H1 (cell line): ENCODE results near the gene NAV2.

Experiments used
- BCL11A ChIP-seq, 2 experiments: IDR thresholded peaks; one replicate each; pipeline ENCODE4 v1.6.1; 2011; ENCODE audit warnings: low read depth in 2 of 2, low read length in 2 of 2, mild to moderate bottlenecking in 2 of 2
- EGR1 ChIP-seq: IDR thresholded peaks from 2 replicates; pipeline ENCODE4 v1.6.1; 2011; ENCODE audit warnings: low read depth, low read length, borderline replicate concordance
- EP300 ChIP-seq, 2 experiments: IDR thresholded peaks; 1 replicate in 1 of 2; 2 replicates in 1 of 2; pipeline ENCODE4 v1.6.1; 2011 to 2012; ENCODE audit warnings: low read depth in 2 of 2, low read length in 2 of 2, mild to moderate bottlenecking in 2 of 2, borderline replicate concordance in 1 of 2, inconsistent platforms in 1 of 2, moderate library complexity in 1 of 2
- EZH2 ChIP-seq: fragments of 200-600 bp; sonication (generic); IDR thresholded peaks from 2 replicates; pipeline ENCODE4 v1.7.1; 2012; ENCODE audit warnings: low read depth, mild to moderate bottlenecking, moderate library complexity, low read length, inconsistent platforms; ENCODE audit not compliant: severe bottlenecking
- RBBP5 ChIP-seq: IDR thresholded peaks from 2 replicates; pipeline ENCODE4 v1.7.1; 2012; ENCODE audit warnings: low read depth, mild to moderate bottlenecking, inconsistent platforms, low read length, moderate library complexity, borderline replicate concordance
- SP4 ChIP-seq: IDR thresholded peaks from 2 replicates; pipeline ENCODE4 v1.6.1; 2012; ENCODE audit warnings: low read length, inconsistent platforms
- TAF1 ChIP-seq: IDR thresholded peaks from 2 replicates; pipeline ENCODE4 v1.6.1; 2011; ENCODE audit warnings: mild to moderate bottlenecking, low read depth, low read length
- TCF12 ChIP-seq: IDR thresholded peaks from 2 replicates; pipeline ENCODE4 v1.6.1; 2011; ENCODE audit warnings: low read depth, mild to moderate bottlenecking, low read length
- TF ChIP-seq, protein P1 (sequence below): IDR thresholded peaks from 2 replicates; pipeline ENCODE4 v1.6.1; 2011; ENCODE audit warnings: low read depth, mild to moderate bottlenecking, low read length; ENCODE audit not compliant: insufficient read depth
- TF ChIP-seq, protein P2 (sequence below), 3 experiments: IDR thresholded peaks; 1 replicate in 2 of 3; 2 replicates in 1 of 3; pipeline versions ENCODE4 v1.5.1 to v1.6.1; 2011; ENCODE audit warnings: low read length in 3 of 3, mild to moderate bottlenecking in 3 of 3, inconsistent platforms in 2 of 3, low read depth in 1 of 3, moderate library complexity in 1 of 3; ENCODE audit not compliant: insufficient read depth in 1 of 3; ENCODE audit errors: control extremely low read depth in 1 of 3
- TF ChIP-seq, protein P3 (sequence below): IDR thresholded peaks from 2 replicates; pipeline ENCODE4 v1.6.1; 2012; ENCODE audit warnings: inconsistent platforms

DNA sequence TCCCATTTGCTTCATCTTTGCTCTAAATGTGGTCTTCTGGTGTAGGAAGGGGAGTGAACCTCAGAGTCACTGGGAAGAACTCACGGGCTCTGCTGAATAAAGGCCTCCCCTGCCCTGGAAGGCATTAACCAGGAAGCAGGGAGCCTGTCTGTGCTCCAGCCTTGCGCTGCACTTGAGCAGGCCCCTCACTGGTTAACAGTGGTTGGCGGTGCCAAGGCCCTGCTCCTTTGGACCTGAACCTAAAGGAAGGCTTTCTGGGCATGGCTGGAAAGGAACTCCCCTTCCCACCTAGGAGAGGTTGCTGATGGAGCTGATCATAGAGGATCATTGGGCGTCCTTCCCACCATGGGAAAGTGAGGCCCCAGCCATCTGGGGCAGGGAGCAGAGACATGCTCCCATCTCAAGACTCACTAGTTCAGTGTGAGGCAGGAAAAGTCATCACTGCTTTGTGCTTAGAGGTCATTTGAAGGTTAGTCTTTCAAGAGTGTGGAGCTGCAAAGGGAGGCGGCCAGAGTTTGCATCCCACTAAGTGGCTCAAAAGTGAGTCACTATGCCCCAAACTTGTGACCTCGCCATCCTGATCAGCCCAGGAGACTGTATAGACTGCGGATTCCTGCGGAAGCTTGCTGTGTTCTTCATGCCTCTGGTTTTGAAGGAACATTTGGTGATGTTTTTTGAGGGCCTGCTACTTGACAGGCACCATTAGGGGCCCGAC is 397.3 kb downstream of the NAV2 start:
- TF ChIP-seq, protein P1, sequence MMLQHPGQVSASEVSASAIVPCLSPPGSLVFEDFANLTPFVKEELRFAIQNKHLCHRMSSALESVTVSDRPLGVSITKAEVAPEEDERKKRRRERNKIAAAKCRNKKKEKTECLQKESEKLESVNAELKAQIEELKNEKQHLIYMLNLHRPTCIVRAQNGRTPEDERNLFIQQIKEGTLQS, result no peak
- TF ChIP-seq, protein P2, sequence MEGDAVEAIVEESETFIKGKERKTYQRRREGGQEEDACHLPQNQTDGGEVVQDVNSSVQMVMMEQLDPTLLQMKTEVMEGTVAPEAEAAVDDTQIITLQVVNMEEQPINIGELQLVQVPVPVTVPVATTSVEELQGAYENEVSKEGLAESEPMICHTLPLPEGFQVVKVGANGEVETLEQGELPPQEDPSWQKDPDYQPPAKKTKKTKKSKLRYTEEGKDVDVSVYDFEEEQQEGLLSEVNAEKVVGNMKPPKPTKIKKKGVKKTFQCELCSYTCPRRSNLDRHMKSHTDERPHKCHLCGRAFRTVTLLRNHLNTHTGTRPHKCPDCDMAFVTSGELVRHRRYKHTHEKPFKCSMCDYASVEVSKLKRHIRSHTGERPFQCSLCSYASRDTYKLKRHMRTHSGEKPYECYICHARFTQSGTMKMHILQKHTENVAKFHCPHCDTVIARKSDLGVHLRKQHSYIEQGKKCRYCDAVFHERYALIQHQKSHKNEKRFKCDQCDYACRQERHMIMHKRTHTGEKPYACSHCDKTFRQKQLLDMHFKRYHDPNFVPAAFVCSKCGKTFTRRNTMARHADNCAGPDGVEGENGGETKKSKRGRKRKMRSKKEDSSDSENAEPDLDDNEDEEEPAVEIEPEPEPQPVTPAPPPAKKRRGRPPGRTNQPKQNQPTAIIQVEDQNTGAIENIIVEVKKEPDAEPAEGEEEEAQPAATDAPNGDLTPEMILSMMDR (IDR thresholded peaks at IDR 0.05; ENCODE audit: control extremely low read depth in 1 of 3, insufficient read depth in 1 of 3, low read depth in 1 of 3, low read length in 3 of 3), result no peak
- TF ChIP-seq EP300 (IDR thresholded peaks at IDR 0.05; ENCODE audit: borderline replicate concordance in 1 of 2, low read depth in 2 of 2, low read length in 2 of 2), result no peak
- TF ChIP-seq, protein P3, sequence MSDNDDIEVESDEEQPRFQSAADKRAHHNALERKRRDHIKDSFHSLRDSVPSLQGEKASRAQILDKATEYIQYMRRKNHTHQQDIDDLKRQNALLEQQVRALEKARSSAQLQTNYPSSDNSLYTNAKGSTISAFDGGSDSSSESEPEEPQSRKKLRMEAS, result no peak
- TF ChIP-seq EZH2, result no peak
- TF ChIP-seq EGR1, result no peak
- TF ChIP-seq BCL11A (IDR thresholded peaks at IDR 0.05; ENCODE audit: low read depth in 2 of 2, low read length in 2 of 2), result no peak
- TF ChIP-seq TCF12, result no peak
- no peak for TF ChIP-seq TAF1
- no peak for TF ChIP-seq SP4
- no peak for TF ChIP-seq RBBP5
